Measurements from ENCODE around the gene AK3. TPM values are rescaled to one million over a fixed set of nuclear protein-coding genes. Genes with fewer than 3 reads are reported as not detected.

The AK3 gene
- total RNA-seq, 1 experiment from 2014 or later: 79.2 TPM

DNA sequence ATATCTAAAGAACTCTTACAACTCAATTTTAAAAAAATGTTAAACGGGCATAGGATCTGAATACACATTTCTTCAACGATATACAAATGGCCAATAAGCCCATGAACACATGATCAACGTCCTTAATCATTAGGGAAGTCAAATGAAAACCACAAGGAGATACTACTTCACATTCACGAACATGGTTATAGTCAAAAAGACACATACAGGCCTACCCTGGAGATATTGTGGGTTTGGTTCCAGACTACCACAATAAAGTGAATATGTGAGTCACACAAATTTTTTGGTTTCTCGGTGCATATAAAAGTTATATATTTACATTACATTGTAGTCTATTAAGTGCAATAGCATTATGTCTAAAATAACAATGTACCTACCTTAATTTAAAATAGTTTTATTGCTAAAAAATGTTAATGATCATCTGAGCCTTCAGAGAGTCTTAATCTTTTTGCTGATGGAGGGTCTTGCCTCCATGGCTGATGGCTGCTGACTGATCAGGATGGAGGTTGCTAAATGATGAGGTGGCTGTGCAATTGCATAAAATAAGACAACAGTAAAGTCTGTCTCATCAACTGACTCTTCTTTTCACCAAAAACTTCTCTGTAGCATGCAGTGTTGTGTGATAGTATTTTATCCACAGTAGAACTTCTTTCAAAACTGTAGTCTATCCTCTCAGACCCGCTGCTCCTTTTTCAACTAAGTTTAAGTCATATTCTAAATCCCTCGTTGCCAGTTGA is 15.1 kb downstream of the AK3 start:
- Histone ChIP-seq H4K20me1 (ENCODE audit: low read length) (no peaks in the 10 kb centered on the region), H3K36me3 (ENCODE audit: low read depth, low read length) (no peaks in the 10 kb centered on the region; the same call in 1 of the 2 replicates), H3K9me3 (ENCODE audit: low read length) (no peaks in the 10 kb centered on the region), H2AFZ (ENCODE audit: low read length) (no peak overlapping the region), H3K4me1 (ENCODE audit: insufficient read depth, low read length) (no peaks in the 10 kb centered on the region), H3K9ac (ENCODE audit: low read length) (no peak overlapping the region), H3K27me3 (ENCODE audit: low read length) (no peaks in the 10 kb centered on the region), H3K4me3 (ENCODE audit: low read length) (no peak overlapping the region), H3K4me2 (ENCODE audit: low read length) (no peak overlapping the region), H3K79me2 (ENCODE audit: low read length) (peaks cover 12% of the 10 kb centered on the region), H3K27ac (ENCODE audit: low read length) (no peak overlapping the region), H3K9me2 (replicated peaks; ENCODE audit: low read length) (no peaks in the 10 kb centered on the region), H3F3A (ENCODE audit: low read length, unreplicated experiment) (no peaks in the 10 kb centered on the region)
- DNase-seq (no peak), ATAC-seq (peak; percentile 35; the same call in 1 of the 2 replicates)
- BruUV-seq (replicated peaks): no TSS peak
- TF ChIP-seq, protein P1, sequence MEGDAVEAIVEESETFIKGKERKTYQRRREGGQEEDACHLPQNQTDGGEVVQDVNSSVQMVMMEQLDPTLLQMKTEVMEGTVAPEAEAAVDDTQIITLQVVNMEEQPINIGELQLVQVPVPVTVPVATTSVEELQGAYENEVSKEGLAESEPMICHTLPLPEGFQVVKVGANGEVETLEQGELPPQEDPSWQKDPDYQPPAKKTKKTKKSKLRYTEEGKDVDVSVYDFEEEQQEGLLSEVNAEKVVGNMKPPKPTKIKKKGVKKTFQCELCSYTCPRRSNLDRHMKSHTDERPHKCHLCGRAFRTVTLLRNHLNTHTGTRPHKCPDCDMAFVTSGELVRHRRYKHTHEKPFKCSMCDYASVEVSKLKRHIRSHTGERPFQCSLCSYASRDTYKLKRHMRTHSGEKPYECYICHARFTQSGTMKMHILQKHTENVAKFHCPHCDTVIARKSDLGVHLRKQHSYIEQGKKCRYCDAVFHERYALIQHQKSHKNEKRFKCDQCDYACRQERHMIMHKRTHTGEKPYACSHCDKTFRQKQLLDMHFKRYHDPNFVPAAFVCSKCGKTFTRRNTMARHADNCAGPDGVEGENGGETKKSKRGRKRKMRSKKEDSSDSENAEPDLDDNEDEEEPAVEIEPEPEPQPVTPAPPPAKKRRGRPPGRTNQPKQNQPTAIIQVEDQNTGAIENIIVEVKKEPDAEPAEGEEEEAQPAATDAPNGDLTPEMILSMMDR (conservative IDR thresholded peaks at IDR 0.05; ENCODE audit: low read depth, low read length): no peak
- TF ChIP-seq EZH2phosphoT487 (IDR thresholded peaks at IDR 0.05; ENCODE audit: borderline replicate concordance, low read length): no peak
- no peak for TF ChIP-seq EZH2 (IDR thresholded peaks at IDR 0.05; ENCODE audit: low read length, unreplicated experiment)
- POLR2A ChIA-PET (ENCODE audit: unreplicated experiment): no interaction called here
- intact Hi-C loops (cut with micrococcal nuclease): no loop called here
- CTCF ChIA-PET: no interaction called here

DNA sequence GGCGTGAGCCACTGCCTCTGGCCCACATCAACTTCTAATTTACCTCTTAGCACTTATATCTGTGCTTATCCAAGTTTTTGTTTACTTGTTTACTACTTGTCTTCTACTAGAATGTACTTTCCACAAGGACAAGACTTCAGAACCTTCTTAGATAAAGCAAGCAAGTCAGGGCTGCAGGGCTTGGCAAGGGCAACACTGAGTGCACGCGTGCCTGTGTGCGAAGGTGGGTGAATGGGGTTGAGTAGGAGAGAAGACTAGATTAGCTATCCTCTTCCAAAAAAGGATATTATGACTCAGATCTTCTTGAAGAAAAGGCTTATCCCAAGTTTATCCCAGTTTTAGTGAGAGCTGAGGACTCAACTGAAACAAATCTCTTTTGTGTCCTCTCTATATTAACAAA is 19.3 kb downstream of the AK3 start:
- Histone ChIP-seq H3K9ac (ENCODE audit: low read length) (no peak overlapping the region), H2AFZ (ENCODE audit: low read length) (no peak overlapping the region), H3K4me1 (ENCODE audit: insufficient read depth, low read length) (no peaks in the 10 kb centered on the region), H3K4me3 (ENCODE audit: low read length) (no peak overlapping the region), H3K9me3 (ENCODE audit: low read length) (no peaks in the 10 kb centered on the region), H3K9me2 (replicated peaks; ENCODE audit: low read length) (no peaks in the 10 kb centered on the region), H3K79me2 (ENCODE audit: low read length) (no peaks in the 10 kb centered on the region), H3K27me3 (ENCODE audit: low read length) (no peaks in the 10 kb centered on the region), H3F3A (ENCODE audit: low read length, unreplicated experiment) (no peaks in the 10 kb centered on the region), H3K27ac (ENCODE audit: low read length) (no peak overlapping the region), H4K20me1 (ENCODE audit: low read length) (no peaks in the 10 kb centered on the region), H3K36me3 (ENCODE audit: low read depth, low read length) (peaks cover 8% of the 10 kb centered on the region), H3K4me2 (ENCODE audit: low read length) (no peak overlapping the region)
- ATAC-seq: no peak
- no peak for DNase-seq
- ChIA-PET CTCF (no interaction called here), POLR2A (ENCODE audit: unreplicated experiment) (no interaction called here)
- intact Hi-C loops (cut with micrococcal nuclease): no loop called here
- TF ChIP-seq EZH2phosphoT487 (IDR thresholded peaks at IDR 0.05; ENCODE audit: borderline replicate concordance, low read length): no peak
- no TSS peak for BruUV-seq (replicated peaks)

DNA sequence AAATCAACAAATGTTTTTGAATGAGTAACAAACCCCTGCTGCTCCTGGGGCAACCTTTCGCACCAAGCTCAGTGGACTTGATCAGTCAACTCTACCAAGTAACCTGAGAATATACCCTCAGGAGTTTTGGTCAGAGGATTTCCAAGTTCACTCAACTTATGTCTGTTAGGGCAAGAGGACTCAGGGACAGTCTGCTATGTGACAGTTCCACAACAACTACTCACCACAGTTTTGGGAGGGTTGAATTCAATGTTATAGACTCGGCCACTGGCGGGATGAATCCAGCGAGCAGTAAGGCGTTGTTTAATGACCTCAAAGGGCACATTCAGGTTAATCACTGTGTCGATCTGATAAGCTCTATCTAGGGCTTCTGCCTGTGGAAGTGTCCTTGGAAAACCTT is 22.1 kb downstream of the AK3 start:
- Histone ChIP-seq H3K36me3 (ENCODE audit: low read depth, low read length) (peaks cover 10% of the 10 kb centered on the region), H3K9me2 (replicated peaks; ENCODE audit: low read length) (no peaks in the 10 kb centered on the region), H3K4me3 (ENCODE audit: low read length) (no peak overlapping the region), H3K9ac (ENCODE audit: low read length) (no peak overlapping the region), H3F3A (ENCODE audit: low read length, unreplicated experiment) (no peaks in the 10 kb centered on the region), H4K20me1 (ENCODE audit: low read length) (no peaks in the 10 kb centered on the region), H3K27me3 (ENCODE audit: low read length) (no peaks in the 10 kb centered on the region), H2AFZ (ENCODE audit: low read length) (no peak overlapping the region), H3K4me1 (ENCODE audit: insufficient read depth, low read length) (no peaks in the 10 kb centered on the region), H3K27ac (ENCODE audit: low read length) (no peak overlapping the region), H3K79me2 (ENCODE audit: low read length) (no peaks in the 10 kb centered on the region), H3K9me3 (ENCODE audit: low read length) (no peaks in the 10 kb centered on the region), H3K4me2 (ENCODE audit: low read length) (no peak overlapping the region)
- TF ChIP-seq EZH2 (IDR thresholded peaks at IDR 0.05; ENCODE audit: low read length, unreplicated experiment) (no peak), EZH2phosphoT487 (IDR thresholded peaks at IDR 0.05; ENCODE audit: borderline replicate concordance, low read length) (no peak)
- TF ChIP-seq, protein P1 (conservative IDR thresholded peaks at IDR 0.05; ENCODE audit: low read depth, low read length): no peak
- intact Hi-C loops (cut with micrococcal nuclease): no loop called here
- CTCF ChIA-PET: no interaction called here
- BruUV-seq (replicated peaks): no TSS peak
- ATAC-seq (no peak), DNase-seq (no peak)
- POLR2A ChIA-PET (ENCODE audit: unreplicated experiment): interaction anchor here (0.7 kb wide), 1 partner anchor 302 kb away, joined by 3 read pairs; no protein-coding TSS in a partner anchor
